ENCODE results near the gene PHLDB2. TPM values are rescaled to one million over a fixed set of nuclear protein-coding genes. Genes with fewer than 3 reads are reported as not detected.

The PHLDB2 gene
- total RNA-seq, 1 experiment from 2014 or later = 90.1 TPM

GRCh38 chr3:111881480-111881879 lies 22.4 kb downstream of the PHLDB2 start:
- Histone ChIP-seq H3K4me1 (ENCODE audit: insufficient read depth, low read length) (peaks cover 13% of the 10 kb centered on the region; the same call in 1 of the 2 replicates), H3K36me3 (ENCODE audit: low read depth, low read length) (peaks cover 39% of the 10 kb centered on the region), H3K9me2 (replicated peaks; ENCODE audit: low read length) (no peaks in the 10 kb centered on the region), H3K9ac (ENCODE audit: low read length) (no peak overlapping the region), H3F3A (ENCODE audit: low read length, unreplicated experiment) (no peaks in the 10 kb centered on the region), H3K4me3 (ENCODE audit: low read length) (no peak overlapping the region), H3K9me3 (ENCODE audit: low read length) (no peaks in the 10 kb centered on the region), H2AFZ (ENCODE audit: low read length) (no peak overlapping the region), H3K4me2 (ENCODE audit: low read length) (no peak overlapping the region), H3K27me3 (ENCODE audit: low read length) (no peaks in the 10 kb centered on the region), H3K27ac (ENCODE audit: low read length) (no peak overlapping the region), H3K79me2 (ENCODE audit: low read length) (peaks cover 92% of the 10 kb centered on the region), H4K20me1 (ENCODE audit: low read length) (peaks cover 23% of the 10 kb centered on the region; the same call in 1 of the 2 replicates)
- intact Hi-C loops (cut with micrococcal nuclease) = no loop called here
- TF ChIP-seq EZH2 (IDR thresholded peaks at IDR 0.05; ENCODE audit: low read length, unreplicated experiment) (no peak), CTCF (conservative IDR thresholded peaks at IDR 0.05; ENCODE audit: low read depth, low read length) (no peak), EZH2phosphoT487 (IDR thresholded peaks at IDR 0.05; ENCODE audit: borderline replicate concordance, low read length) (no peak)
- DNase-seq (no peak), ATAC-seq (no peak)
- POLR2A ChIA-PET (ENCODE audit: unreplicated experiment) = no interaction called here
- CTCF ChIA-PET = no interaction called here
- no TSS peak for BruUV-seq (replicated peaks)

GRCh38 chr3:111882194-111882593 lies 23.1 kb downstream of the PHLDB2 start:
- no peak for DNase-seq
- intact Hi-C loops (cut with micrococcal nuclease) = no loop called here
- Histone ChIP-seq H3K9me3 (ENCODE audit: low read length) (no peaks in the 10 kb centered on the region), H2AFZ (ENCODE audit: low read length) (no peak overlapping the region), H3K9ac (ENCODE audit: low read length) (no peak overlapping the region), H3K4me2 (ENCODE audit: low read length) (no peak overlapping the region), H3K79me2 (ENCODE audit: low read length) (peaks cover 96% of the 10 kb centered on the region), H3K27me3 (ENCODE audit: low read length) (no peaks in the 10 kb centered on the region), H3K27ac (ENCODE audit: low read length) (no peak overlapping the region), H3K9me2 (replicated peaks; ENCODE audit: low read length) (no peaks in the 10 kb centered on the region), H3K4me1 (ENCODE audit: insufficient read depth, low read length) (peaks cover 13% of the 10 kb centered on the region; the same call in 1 of the 2 replicates), H3K4me3 (ENCODE audit: low read length) (no peak overlapping the region), H3K36me3 (ENCODE audit: low read depth, low read length) (peaks cover 46% of the 10 kb centered on the region), H3F3A (ENCODE audit: low read length, unreplicated experiment) (no peaks in the 10 kb centered on the region), H4K20me1 (ENCODE audit: low read length) (peaks cover 28% of the 10 kb centered on the region; the same call in 1 of the 2 replicates)
- TF ChIP-seq CTCF (conservative IDR thresholded peaks at IDR 0.05; ENCODE audit: low read depth, low read length) = no peak
- TF ChIP-seq EZH2 (IDR thresholded peaks at IDR 0.05; ENCODE audit: low read length, unreplicated experiment) = no peak
- TF ChIP-seq EZH2phosphoT487 (IDR thresholded peaks at IDR 0.05; ENCODE audit: borderline replicate concordance, low read length) = no peak
- CTCF ChIA-PET = no interaction called here
- POLR2A ChIA-PET (ENCODE audit: unreplicated experiment) = no interaction called here
- BruUV-seq (replicated peaks) = no TSS peak
- ATAC-seq = no peak

GRCh38 chr3:111882799-111883198 lies 23.7 kb downstream of the PHLDB2 start:
- Histone ChIP-seq H3K4me1 (ENCODE audit: insufficient read depth, low read length) (peaks cover 13% of the 10 kb centered on the region; the same call in 1 of the 2 replicates), H3K79me2 (ENCODE audit: low read length) (peaks cover 100% of the 10 kb centered on the region), H3K4me2 (ENCODE audit: low read length) (no peak overlapping the region), H3K27me3 (ENCODE audit: low read length) (no peaks in the 10 kb centered on the region), H3K9ac (ENCODE audit: low read length) (no peak overlapping the region), H4K20me1 (ENCODE audit: low read length) (peaks cover 29% of the 10 kb centered on the region; the same call in 1 of the 2 replicates), H3K9me3 (ENCODE audit: low read length) (no peaks in the 10 kb centered on the region), H2AFZ (ENCODE audit: low read length) (no peak overlapping the region), H3K4me3 (ENCODE audit: low read length) (no peak overlapping the region), H3K36me3 (ENCODE audit: low read depth, low read length) (peaks cover 47% of the 10 kb centered on the region), H3F3A (ENCODE audit: low read length, unreplicated experiment) (no peaks in the 10 kb centered on the region), H3K27ac (ENCODE audit: low read length) (no peak overlapping the region), H3K9me2 (replicated peaks; ENCODE audit: low read length) (no peaks in the 10 kb centered on the region)
- ChIA-PET POLR2A (ENCODE audit: unreplicated experiment) (no interaction called here), CTCF (no interaction called here)
- BruUV-seq (replicated peaks) = no TSS peak
- no peak for TF ChIP-seq CTCF (conservative IDR thresholded peaks at IDR 0.05; ENCODE audit: low read depth, low read length)
- TF ChIP-seq EZH2 (IDR thresholded peaks at IDR 0.05; ENCODE audit: low read length, unreplicated experiment) = no peak
- no peak for TF ChIP-seq EZH2phosphoT487 (IDR thresholded peaks at IDR 0.05; ENCODE audit: borderline replicate concordance, low read length)
- ATAC-seq = no peak
- intact Hi-C loops (cut with micrococcal nuclease) = no loop called here
- DNase-seq = no peak

Data from PC-3 (cell line).